HG02798 (cell line): ENCODE measurements around the gene ZCCHC8.

Experiments
- ATAC-seq: cut with Tn5 transposase; IDR thresholded peaks from one replicate; pipeline ENCODE4 v1.9.1; 2021; ENCODE audit warnings: mild to moderate bottlenecking; ENCODE audit not compliant: unreplicated experiment, poor library complexity

ZCCHC8 gene

DNA sequence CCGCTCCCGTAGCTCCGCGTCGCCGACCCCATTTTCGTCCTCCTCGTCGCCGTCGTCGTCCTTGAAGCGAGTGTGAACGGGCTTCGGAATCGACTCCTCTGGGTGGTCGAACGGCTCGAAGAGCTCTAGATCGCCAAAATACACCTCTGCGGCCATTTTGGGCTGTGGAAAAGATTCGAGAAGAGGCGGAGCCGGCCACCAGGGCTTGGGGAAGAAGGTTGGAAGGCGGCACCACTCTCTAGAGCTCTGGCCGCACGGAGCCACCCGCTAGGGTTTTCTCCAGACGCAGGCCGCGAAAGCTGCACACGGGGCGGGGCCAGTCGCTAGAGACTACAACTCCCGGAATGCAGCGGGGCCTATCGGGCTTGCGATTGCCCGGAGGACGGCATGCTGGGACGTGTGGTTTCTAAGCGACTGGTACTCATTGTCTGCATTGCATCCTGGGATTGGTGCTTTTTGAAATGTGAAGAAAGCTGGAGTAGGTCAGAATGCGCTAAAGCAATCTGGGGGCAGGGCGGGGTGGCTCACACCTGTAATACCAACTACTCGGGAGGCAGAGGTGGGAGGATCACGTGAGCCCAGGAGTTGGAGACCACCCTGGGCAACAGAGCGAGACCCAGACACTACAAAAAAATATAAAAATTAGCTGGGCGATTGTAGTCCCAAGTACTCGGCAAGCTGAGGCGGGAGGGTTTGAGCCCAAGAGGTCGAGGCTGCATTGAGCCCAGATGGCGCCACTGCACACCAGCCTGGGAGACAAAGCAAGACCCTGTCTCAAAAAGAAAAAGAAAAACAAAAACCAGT is at the start of gene ZCCHC8:
ZCCHC8 (minus strand) TSS at position 248 of the 804 bp plus-strand sequence; CDS start at position 156, 92 bp downstream.
- peak; percentile 95 for ATAC-seq

- no peak for ATAC-seq
Measured at GRCh38 chr12:122547330-122547729, 46.6 kb upstream of the ZCCHC8 start.

DNA sequence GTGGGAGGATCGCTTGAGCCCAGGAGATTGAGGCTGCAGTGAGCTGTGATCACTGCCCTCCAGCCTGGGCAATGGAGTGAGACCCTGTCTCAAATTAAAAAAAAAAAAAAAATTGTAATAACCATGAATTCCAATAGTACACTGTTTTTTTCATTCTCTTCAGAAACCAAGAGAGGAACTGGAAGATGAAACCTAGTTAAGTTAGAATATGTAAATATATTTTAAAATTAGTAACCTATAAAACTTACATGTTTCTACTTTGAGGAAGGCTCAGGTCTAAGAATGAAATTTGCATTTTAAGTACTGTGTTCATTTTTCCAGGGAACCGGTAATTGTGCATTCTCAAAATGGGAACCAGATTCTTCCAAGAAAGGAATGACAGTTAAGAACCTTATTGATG is 45.1 kb upstream of the ZCCHC8 start:
- peak; percentile 70 for ATAC-seq

DNA sequence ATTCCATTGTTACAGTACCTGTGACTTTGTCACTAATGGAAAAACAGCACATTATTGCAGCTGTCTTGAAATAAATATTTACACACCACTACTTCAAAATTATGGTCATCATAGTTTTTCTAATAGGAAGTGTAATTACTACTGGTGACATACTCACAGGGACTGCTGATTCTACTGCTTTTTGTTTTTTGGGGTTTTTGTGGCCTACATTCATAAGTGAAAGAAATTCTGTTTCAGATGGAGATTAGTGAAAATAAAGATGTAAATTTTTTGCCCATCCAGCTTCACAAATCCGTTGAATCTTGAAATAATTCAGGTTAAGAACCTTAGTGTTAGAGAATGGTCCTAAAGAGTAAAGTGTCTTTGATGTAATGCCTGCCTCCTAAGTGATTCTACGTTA is 43.8 kb upstream of the ZCCHC8 start:
- ATAC-seq, result peak; percentile 37

DNA sequence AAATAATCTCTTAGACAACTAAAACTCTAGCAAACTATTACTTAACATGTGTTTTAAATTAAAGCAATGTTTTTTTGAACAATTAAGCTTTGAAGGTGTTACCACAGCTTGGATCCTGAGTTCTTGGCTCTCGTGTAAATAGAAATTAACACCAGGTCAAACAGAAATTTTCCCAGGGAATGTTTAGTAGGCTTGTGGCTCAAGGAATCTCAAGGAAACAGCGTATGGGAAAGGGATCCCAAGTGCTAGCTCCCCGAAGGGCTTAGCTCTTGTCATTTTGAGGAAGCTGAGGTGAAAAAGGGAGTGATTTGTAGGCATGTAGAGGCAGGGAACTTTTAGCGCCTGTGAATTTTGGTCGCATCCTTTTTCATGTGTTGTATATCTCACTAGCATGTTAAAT is 37.8 kb upstream of the ZCCHC8 start:
- no peak for ATAC-seq

- ATAC-seq, result no peak
Measured at GRCh38 chr12:122537021-122537420, 36.3 kb upstream of the ZCCHC8 start.

- no peak for ATAC-seq
Measured at GRCh38 chr12:122533856-122534255, 33.1 kb upstream of the ZCCHC8 start.

DNA sequence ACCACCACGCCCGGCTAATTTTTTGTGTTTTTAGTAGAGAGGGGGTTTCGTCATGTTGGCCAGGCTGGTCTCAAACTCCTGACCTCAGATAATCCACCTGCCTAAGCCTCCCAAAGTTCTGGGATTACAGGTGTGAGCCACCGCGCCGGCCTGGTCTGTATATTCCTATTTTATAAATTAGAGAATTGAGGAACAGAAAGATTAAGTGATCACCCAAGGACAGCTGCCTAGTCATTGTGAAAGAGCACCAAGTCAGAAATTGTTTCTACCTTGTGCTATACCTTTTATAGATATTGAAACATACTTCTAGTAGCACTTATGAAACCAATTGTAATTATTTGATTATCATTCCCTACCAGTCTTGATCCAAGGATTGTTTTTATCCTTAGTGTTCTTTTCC is 28.3 kb upstream of the ZCCHC8 start:
- no peak for ATAC-seq

DNA sequence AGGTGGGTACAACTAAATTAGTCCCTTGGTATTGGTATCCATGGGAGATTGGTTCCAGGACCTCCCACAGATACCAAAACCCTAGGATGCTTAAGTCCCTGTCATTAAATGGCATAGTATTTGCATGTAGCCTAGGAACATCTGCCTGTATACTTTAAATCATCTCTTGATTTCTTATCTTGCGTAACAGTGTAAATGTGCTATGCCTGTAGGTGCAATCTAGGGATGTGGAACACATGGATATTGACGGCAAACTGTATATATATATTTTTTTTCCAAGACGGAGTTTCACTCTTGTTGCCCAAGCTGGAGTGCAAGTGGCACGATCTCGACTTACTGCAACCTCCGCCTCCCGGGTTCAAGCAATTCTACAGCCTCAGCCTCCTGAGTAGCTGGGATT is 27.9 kb upstream of the ZCCHC8 start:
- no peak for ATAC-seq

GRCh38 chr12:122527478-122527944 is 26.8 kb upstream of the ZCCHC8 start:
- no peak for ATAC-seq

GRCh38 chr12:122526683-122527477 is 26.1 kb upstream of the ZCCHC8 start, which contains the start of the genes KNTC1 and RSRC2:
KNTC1 (plus strand) TSS chr12:122527249; CDS start chr12:122530064, 2,815 bp downstream.
RSRC2 (minus strand) TSS chr12:122526936; CDS start chr12:122526853, 83 bp downstream.
- peak; percentile 96 for ATAC-seq

- ATAC-seq, result no peak
Measured at GRCh38 chr12:122523846-122524718, 23.4 kb upstream of the ZCCHC8 start.

DNA sequence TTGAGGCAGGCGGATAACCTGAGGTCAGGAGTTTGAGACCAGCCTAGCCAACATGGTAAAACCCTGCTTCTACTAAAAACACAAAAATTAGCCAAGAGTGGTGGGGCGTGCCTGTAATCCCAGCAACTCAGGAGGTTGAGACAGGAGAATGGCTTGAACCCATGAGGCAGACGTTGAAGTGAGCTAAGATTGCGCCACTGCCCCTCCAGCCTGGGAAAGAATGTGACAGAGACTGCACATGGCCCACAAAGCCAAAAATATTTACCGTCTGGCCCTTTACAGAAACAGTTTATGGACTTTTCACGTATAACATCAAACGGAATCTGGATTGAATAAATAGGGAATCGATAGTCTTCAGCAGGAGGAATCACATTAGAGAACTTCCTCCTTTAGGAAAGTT is 22.5 kb upstream of the ZCCHC8 start:
- no peak for ATAC-seq

DNA sequence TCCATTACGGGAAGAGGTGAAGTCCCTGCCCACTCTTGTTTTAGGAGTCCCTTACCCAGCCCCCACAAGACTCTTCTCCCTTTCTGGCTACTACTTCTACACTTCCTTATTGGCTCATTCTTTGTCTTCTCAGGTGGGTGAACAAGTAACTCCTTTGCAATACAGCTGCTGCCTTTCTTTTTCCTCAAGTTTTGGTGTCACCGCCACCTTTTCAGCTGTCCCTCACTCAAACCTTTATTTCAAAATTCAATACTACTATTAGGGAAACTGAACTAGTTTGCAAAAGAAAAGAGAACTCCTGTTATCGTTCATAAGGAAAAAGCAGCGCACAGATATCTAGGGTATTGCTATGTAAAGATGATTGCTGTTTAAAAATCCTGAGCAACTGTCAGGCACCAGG is 19.9 kb upstream of the ZCCHC8 start:
- ATAC-seq, result no peak

- no peak for ATAC-seq
Measured at GRCh38 chr12:122519418-122519817, 18.7 kb upstream of the ZCCHC8 start.

- no peak for ATAC-seq
Measured at GRCh38 chr12:122518908-122519307, 18.2 kb upstream of the ZCCHC8 start.

- no peak for ATAC-seq
Measured at GRCh38 chr12:122517877-122518276, 17.1 kb upstream of the ZCCHC8 start.

DNA sequence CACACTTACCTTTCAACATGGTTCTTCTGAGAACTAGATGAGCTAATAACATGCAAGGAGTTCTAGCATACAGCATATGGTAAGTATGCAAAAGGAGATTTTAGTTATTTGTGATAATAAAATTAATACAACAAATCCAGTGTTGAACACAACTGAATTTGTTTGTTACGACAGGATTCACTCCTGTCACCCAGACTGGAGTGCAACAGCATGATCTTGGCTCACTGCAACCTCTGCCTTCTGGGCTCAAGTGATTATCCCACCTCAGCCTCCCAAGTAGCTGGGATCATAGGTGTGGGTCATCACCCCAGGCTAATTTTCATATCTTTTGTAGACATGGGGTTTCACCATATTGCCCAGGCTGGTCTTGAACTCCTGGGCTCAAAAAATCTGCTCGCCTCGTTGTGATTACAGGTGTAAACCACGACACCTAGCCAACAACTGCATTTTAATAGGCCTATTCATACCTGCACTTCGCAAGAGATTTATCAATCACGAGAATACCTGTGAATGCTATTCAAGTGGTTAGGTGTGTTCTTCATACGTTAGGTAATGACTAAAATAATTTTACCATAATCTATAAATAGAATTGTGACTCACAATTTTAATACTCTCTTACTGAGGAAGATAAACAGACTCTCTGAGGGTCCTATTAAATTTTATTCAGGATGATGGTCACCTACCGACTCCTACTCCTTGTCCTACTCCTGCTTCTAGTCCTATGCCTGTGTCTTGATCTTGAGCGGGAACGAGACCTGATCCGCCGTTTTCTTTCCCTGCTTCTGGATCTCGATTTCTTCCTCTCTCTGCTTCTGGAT is 16.0 kb upstream of the ZCCHC8 start:
- ATAC-seq, result no peak

GRCh38 chr12:122515275-122515674 is 14.5 kb upstream of the ZCCHC8 start:
- ATAC-seq, result no peak
